B cell (primary cell): ENCODE measurements around the gene LCORL. TPM values are rescaled to one million over a fixed set of nuclear protein-coding genes. Genes with fewer than 3 reads are reported as not detected.

ENCODE experiments used
- ATAC-seq: fragments of 200-7000 bp; cut with Tn5 transposase; one replicate; pipeline ENCODE4 v1.10.0; 2021; ENCODE audit warnings: low read depth, mild to moderate bottlenecking, moderate number of reproducible peaks, moderate library complexity
- CTCF ChIA-PET: fragments of 350-600 bp; sonication (Branson Sonifier 250); formaldehyde crosslinking; loops from one replicate; lab custom pipeline; 2021; ENCODE audit warnings: antibody characterized with exemption, inconsistent platforms; lab: Charles Lee
- POLR2A ChIA-PET: fragments of 350-600 bp; sonication (Branson Sonifier 250); formaldehyde crosslinking; loops from one replicate; lab custom pipeline; 2021; ENCODE audit warnings: antibody characterized with exemption; lab: Charles Lee
- DNase-seq: peaks from one replicate; pipeline ENCODE4 v3.0.0; 2013
- H2AFZ ChIP-seq: 2 replicates; pipeline ENCODE4 v1.6.1; 2012; ENCODE audit warnings: mild to moderate bottlenecking, low read depth, low read length; ENCODE audit not compliant: insufficient read depth, poor library complexity, severe bottlenecking
- H3K27ac ChIP-seq, 2 donors: 1 replicate in 1 of 2; 2 replicates in 1 of 2; pipeline ENCODE4 v1.5.1; 2012 to 2013; ENCODE audit warnings: low read length in 2 of 2, mild to moderate bottlenecking in 2 of 2, moderate library complexity in 1 of 2
- H3K27me3 ChIP-seq, 4 experiments: fragments of 200-600 bp in 1 of 4; sonication (generic) in 1 of 4; replicated peaks in 1 of 4; 1 replicate in 2 of 4; 2 replicates in 2 of 4; pipeline versions ENCODE4 v1.6.1 to v1.7.0; 2013 to 2016; ENCODE audit warnings: low read length in 3 of 4, mild to moderate bottlenecking in 2 of 4, mixed read lengths in 1 of 4, moderate library complexity in 1 of 4; ENCODE audit not compliant: insufficient read depth in 4 of 4, control insufficient read depth in 3 of 4; ENCODE audit errors: control extremely low read depth in 1 of 4
- H3K36me3 ChIP-seq, 2 experiments: replicated peaks in 1 of 2; 1 replicate in 1 of 2; 2 replicates in 1 of 2; pipeline versions ENCODE4 v1.6.1 to v1.7.1; 2013; ENCODE audit warnings: low read length in 1 of 2; ENCODE audit not compliant: insufficient read depth in 2 of 2, control insufficient read depth in 1 of 2; ENCODE audit errors: control extremely low read depth in 1 of 2, extremely low read depth in 1 of 2
- H3K4me1 ChIP-seq, 2 donors: fragments of 200-600 bp in 1 of 2; sonication (generic) in 1 of 2; 1 replicate in 1 of 2; 2 replicates in 1 of 2; pipeline versions ENCODE4 v1.5.1 to v1.6.1; 2013 to 2017; ENCODE audit warnings: low read length in 2 of 2; ENCODE audit not compliant: control insufficient read depth in 2 of 2, insufficient read depth in 2 of 2
- H3K4me2 ChIP-seq: replicated peaks from 2 replicates; pipeline ENCODE3; 2012; ENCODE audit warnings: mild to moderate bottlenecking, low read depth, low read length; ENCODE audit not compliant: poor library complexity, severe bottlenecking
- H3K4me3 ChIP-seq, 5 experiments: fragments of 200-600 bp in 1 of 5; sonication (generic) in 1 of 5; 1 replicate in 3 of 5; 2 replicates in 2 of 5; pipeline versions ENCODE4 v1.5.1 to v1.7.0; 2011 to 2016; ENCODE audit warnings: low read length in 4 of 5, mild to moderate bottlenecking in 4 of 5, low read depth in 2 of 5, control low read depth in 1 of 5, moderate library complexity in 1 of 5; ENCODE audit not compliant: insufficient read depth in 1 of 5; ENCODE audit errors: control extremely low read depth in 1 of 5, extremely low read depth in 1 of 5
- H3K79me2 ChIP-seq: fragments of 200-600 bp; sonication (generic); one replicate; pipeline ENCODE4 v1.6.0; 2016; ENCODE audit warnings: low read length; ENCODE audit not compliant: control insufficient read depth, insufficient read depth
- H3K9ac ChIP-seq: fragments of 200-600 bp; sonication (generic); 2 replicates; pipeline ENCODE4 v1.6.1; 2017; ENCODE audit warnings: mild to moderate bottlenecking, low read length, moderate library complexity
- H3K9me3 ChIP-seq, 3 donors: one replicate each; pipeline versions ENCODE4 v1.6.1 to v1.7.1; 2013; ENCODE audit warnings: low read length in 2 of 3; ENCODE audit not compliant: control insufficient read depth in 2 of 3, insufficient read depth in 1 of 3; ENCODE audit errors: control extremely low read depth in 1 of 3
- H4K20me1 ChIP-seq: 2 replicates; pipeline ENCODE4 v1.6.0; 2012; ENCODE audit warnings: mild to moderate bottlenecking, low read length; ENCODE audit not compliant: insufficient read depth, control insufficient read depth, poor library complexity, severe bottlenecking
- H3K27ac Mint-ChIP-seq: one replicate; pipeline ENCODE4 v1.8.0; 2021; ENCODE audit warnings: mixed read lengths
- H3K27me3 Mint-ChIP-seq: one replicate; pipeline ENCODE4 v1.8.0; 2021; ENCODE audit warnings: mixed read lengths
- H3K4me1 Mint-ChIP-seq: one replicate; pipeline ENCODE4 v1.8.0; 2021; ENCODE audit warnings: mixed read lengths
- H3K4me3 Mint-ChIP-seq: one replicate; pipeline ENCODE4 v1.8.0; 2021; ENCODE audit warnings: mixed read lengths
- H3K9me3 Mint-ChIP-seq: one replicate; pipeline ENCODE4 v1.8.0; 2022; ENCODE audit warnings: mixed read lengths; ENCODE audit not compliant: insufficient read depth
- EZH2 ChIP-seq: IDR thresholded peaks from 2 replicates; pipeline ENCODE4 v1.6.1; 2012; ENCODE audit warnings: borderline replicate concordance, low read depth, mild to moderate bottlenecking, moderate library complexity, low read length; ENCODE audit not compliant: insufficient read depth, poor library complexity, severe bottlenecking
- WGBS: methylation state at CpG from one replicate; pipeline ENCODE4 v1.1.5; 2013; ENCODE audit warnings: missing lambda C conversion rate; ENCODE audit not compliant: insufficient coverage; 5-methylcytosine and 5-hydroxymethylcytosine counted together
- intact Hi-C: fragments of 100-400 bp; cut with micrococcal nuclease; formaldehyde crosslinking; loops from one replicate; pipeline ENCODE4 v1.10.0; 2022
- polyA plus RNA-seq: library from polyadenylated mRNA; depleted of rRNA; stranded (reverse); fragments of >200 nt; gene quantifications from 2 replicates; pipeline ENCODE4 v1.2.3, GENCODE V29; 2012
- total RNA-seq, 2 donors: library from RNA; stranded (reverse); fragments of 120-200 nt in 1 of 2; gene quantifications; 1 replicate in 1 of 2; 2 replicates in 1 of 2; pipeline versions ENCODE4 v1.2.3 to v1.2.4, GENCODE V29; 2013 to 2022
- TF ChIP-seq, protein P1 (sequence below): fragments of 200-600 bp; IDR thresholded peaks from one replicate; pipeline ENCODE4 v1.8.0; 2022; ENCODE audit warnings: antibody characterized with exemption, mild to moderate bottlenecking

LCORL gene
- total and polyA plus RNA-seq, 2 donors (not counting 1 experiment from before 2014, with no cell fraction given) = 1.2 to 31.3 TPM

DNA sequence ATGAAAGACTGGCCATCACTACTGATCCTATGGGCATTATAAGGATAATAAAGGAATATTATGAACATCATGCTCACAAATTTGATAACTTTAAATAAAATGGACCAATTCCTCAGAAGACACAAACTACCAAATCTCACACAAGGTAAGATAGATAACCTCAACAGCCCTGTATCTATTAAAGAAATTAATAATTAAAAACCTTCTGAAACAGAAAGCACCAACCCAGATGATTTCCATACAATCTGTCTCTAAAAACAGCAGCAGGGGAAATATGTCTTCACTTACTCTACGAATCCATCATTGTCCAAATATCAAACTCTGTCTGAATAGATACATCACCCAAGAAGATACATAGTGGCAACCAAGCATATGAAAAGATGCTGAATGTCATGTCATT is 55.2 kb downstream of the LCORL start:
- intact Hi-C loops = no loop called here
- no peaks in the 10 kb centered on the region for H3K36me3 ChIP-seq
- ATAC-seq (no peak), DNase-seq (no peak)
- peaks cover 3% of the 10 kb centered on the region for H3K4me1 Mint-ChIP-seq
- no peak overlapping the region for H3K9ac ChIP-seq
- no peaks in the 10 kb centered on the region for H3K79me2 ChIP-seq
- TF ChIP-seq, protein P1, sequence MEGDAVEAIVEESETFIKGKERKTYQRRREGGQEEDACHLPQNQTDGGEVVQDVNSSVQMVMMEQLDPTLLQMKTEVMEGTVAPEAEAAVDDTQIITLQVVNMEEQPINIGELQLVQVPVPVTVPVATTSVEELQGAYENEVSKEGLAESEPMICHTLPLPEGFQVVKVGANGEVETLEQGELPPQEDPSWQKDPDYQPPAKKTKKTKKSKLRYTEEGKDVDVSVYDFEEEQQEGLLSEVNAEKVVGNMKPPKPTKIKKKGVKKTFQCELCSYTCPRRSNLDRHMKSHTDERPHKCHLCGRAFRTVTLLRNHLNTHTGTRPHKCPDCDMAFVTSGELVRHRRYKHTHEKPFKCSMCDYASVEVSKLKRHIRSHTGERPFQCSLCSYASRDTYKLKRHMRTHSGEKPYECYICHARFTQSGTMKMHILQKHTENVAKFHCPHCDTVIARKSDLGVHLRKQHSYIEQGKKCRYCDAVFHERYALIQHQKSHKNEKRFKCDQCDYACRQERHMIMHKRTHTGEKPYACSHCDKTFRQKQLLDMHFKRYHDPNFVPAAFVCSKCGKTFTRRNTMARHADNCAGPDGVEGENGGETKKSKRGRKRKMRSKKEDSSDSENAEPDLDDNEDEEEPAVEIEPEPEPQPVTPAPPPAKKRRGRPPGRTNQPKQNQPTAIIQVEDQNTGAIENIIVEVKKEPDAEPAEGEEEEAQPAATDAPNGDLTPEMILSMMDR = no peak
- TF ChIP-seq EZH2 = no peak
- no peaks in the 10 kb centered on the region for H3K27me3 ChIP-seq
- H3K4me3 ChIP-seq = no peak overlapping the region
- POLR2A ChIA-PET = no interaction called here
- H3K4me3 Mint-ChIP-seq = no peak overlapping the region
- H3K27ac Mint-ChIP-seq = no peak overlapping the region
- WGBS = no CpG with 5 or more reads among the region's 1 CpG
- H3K9me3 Mint-ChIP-seq = no peaks in the 10 kb centered on the region
- H3K4me1 ChIP-seq = no peaks in the 10 kb centered on the region
- CTCF ChIA-PET = no interaction called here
- no peak overlapping the region for H3K27ac ChIP-seq
- no peak overlapping the region for H2AFZ ChIP-seq
- no peaks in the 10 kb centered on the region for H3K9me3 ChIP-seq
- no peak overlapping the region for H3K4me2 ChIP-seq
- peaks cover 18% of the 10 kb centered on the region for H4K20me1 ChIP-seq
- no peaks in the 10 kb centered on the region for H3K27me3 Mint-ChIP-seq

DNA sequence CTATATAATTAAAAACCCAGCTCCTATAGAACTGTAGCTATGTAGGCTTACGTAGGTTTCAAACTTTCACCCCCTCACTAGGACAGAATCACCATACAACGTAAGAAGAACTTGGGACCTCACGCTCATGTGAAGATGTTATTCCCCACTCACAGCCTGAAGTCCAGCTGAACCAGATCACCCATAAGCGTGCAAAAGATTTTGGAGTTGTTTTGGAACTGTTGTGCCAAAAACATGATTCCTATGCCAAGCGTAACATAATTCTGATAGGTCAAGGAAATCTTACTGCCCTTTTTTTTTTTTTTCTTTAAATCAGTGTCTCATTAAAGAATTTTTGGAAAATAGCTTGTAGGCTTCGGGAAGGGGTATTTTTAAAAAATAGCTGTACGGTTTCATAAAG is 57.0 kb downstream of the LCORL start:
- no peak overlapping the region for H2AFZ ChIP-seq
- no peak overlapping the region for H3K4me2 ChIP-seq
- Mint-ChIP-seq H3K27me3 (no peaks in the 10 kb centered on the region), H3K9me3 (no peaks in the 10 kb centered on the region), H3K4me3 (no peak overlapping the region), H3K27ac (no peak overlapping the region), H3K4me1 (peaks cover 3% of the 10 kb centered on the region)
- H4K20me1 ChIP-seq = peaks cover 9% of the 10 kb centered on the region
- peaks cover 0 to 5% of the 10 kb centered on the region in 2 experiments for H3K36me3 ChIP-seq
- no peak for DNase-seq
- no peak overlapping the region for H3K4me3 ChIP-seq
- H3K4me1 ChIP-seq = no peaks in the 10 kb centered on the region
- H3K9ac ChIP-seq = no peak overlapping the region
- POLR2A ChIA-PET = no interaction called here
- WGBS = 100% methylated on average over 1 of the region's 7 CpGs
- ATAC-seq = no peak
- intact Hi-C loops = no loop called here
- no peaks in the 10 kb centered on the region for H3K9me3 ChIP-seq
- H3K79me2 ChIP-seq = no peaks in the 10 kb centered on the region
- TF ChIP-seq, protein P1 = no peak
- TF ChIP-seq EZH2 = no peak
- no peaks in the 10 kb centered on the region for H3K27me3 ChIP-seq
- no peak overlapping the region for H3K27ac ChIP-seq
- CTCF ChIA-PET = interaction anchor here (1.0 kb wide), 1 partner anchor 11 kb away, joined by 3 read pairs; no protein-coding TSS in a partner anchor
